Small intestine (tissue), 7 donors: ENCODE data around the gene HNRNPD. TPM values are rescaled to one million over a fixed set of nuclear protein-coding genes. Genes with fewer than 3 reads are reported as not detected.
"Not testable (repeated sequence)": the region's sequence is repeated elsewhere in the genome, so short reads cannot be mapped to it uniquely, and the experiment has no call there.

Experiments used
- DNase-seq, 2 donors: peaks; one replicate each; pipeline versions ENCODE4 v3.0.0 to v3.0.0-alpha.2; 2013
- FAIRE-seq: peaks from 2 replicates; lab custom pipeline; 2012; peaks lifted over from hg19 to GRCh38; lab: Jason Lieb, UNC
- H3K27ac ChIP-seq, 3 donors: one replicate each; pipeline ENCODE4 v1.5.1; 2013; ENCODE audit warnings: low read length in 2 of 3, mild to moderate bottlenecking in 2 of 3, control low read depth in 1 of 3, inconsistent platforms in 1 of 3, low read depth in 1 of 3, moderate library complexity in 1 of 3
- H3K27me3 ChIP-seq, 3 donors: one replicate each; pipeline ENCODE4 v1.6.1; 2013; ENCODE audit warnings: low read length in 3 of 3, inconsistent platforms in 1 of 3; ENCODE audit not compliant: control insufficient read depth in 3 of 3, insufficient read depth in 3 of 3
- H3K36me3 ChIP-seq, 3 donors: one replicate each; pipeline ENCODE4 v1.6.1; 2013; ENCODE audit warnings: low read length in 3 of 3, inconsistent platforms in 1 of 3, low read depth in 1 of 3, mild to moderate bottlenecking in 1 of 3, moderate library complexity in 1 of 3; ENCODE audit not compliant: control insufficient read depth in 3 of 3, insufficient read depth in 2 of 3
- H3K4me1 ChIP-seq, 3 donors: one replicate each; pipeline ENCODE4 v1.6.1; 2013; ENCODE audit warnings: low read length in 2 of 3, inconsistent platforms in 1 of 3, low read depth in 1 of 3, mild to moderate bottlenecking in 1 of 3, moderate library complexity in 1 of 3; ENCODE audit not compliant: control insufficient read depth in 3 of 3, insufficient read depth in 2 of 3
- H3K4me3 ChIP-seq, 3 donors: one replicate each; pipeline ENCODE4 v1.5.1; 2013; ENCODE audit warnings: low read length in 3 of 3, control low read depth in 1 of 3, inconsistent platforms in 1 of 3, low read depth in 1 of 3, mild to moderate bottlenecking in 1 of 3, moderate library complexity in 1 of 3
- H3K9me3 ChIP-seq, 2 donors: one replicate each; pipeline ENCODE4 v1.6.1; 2013; ENCODE audit warnings: low read depth in 1 of 2, low read length in 1 of 2; ENCODE audit not compliant: control insufficient read depth in 2 of 2, insufficient read depth in 1 of 2
- WGBS, 3 donors: extraction: QIAGEN DNeasy Blood & Tissue Kit; methylation state at CpG; one replicate each; pipeline ENCODE4 v1.1.7; 2013; 5-methylcytosine and 5-hydroxymethylcytosine counted together
- polyA plus RNA-seq, 4 donors: library from polyadenylated mRNA; stranded (reverse) in 3 of 4; unstranded in 1 of 4; fragments of 200-250 nt in 3 of 4; fragments of 120-200 nt in 1 of 4; gene quantifications; one replicate each; pipeline versions ENCODE4 v1.2.1 to v1.2.3, GENCODE V29; 2013
- donor health status: healthy with polysubstance abuse.
- donor health status: control.
- donor health status: control.
- donor health status: Bipolar disorder and iron deficiency.
- donor health status: healthy.

Gene HNRNPD
- polyA plus RNA-seq, 4 donors = 122 to 365 (median 170) TPM

DNA sequence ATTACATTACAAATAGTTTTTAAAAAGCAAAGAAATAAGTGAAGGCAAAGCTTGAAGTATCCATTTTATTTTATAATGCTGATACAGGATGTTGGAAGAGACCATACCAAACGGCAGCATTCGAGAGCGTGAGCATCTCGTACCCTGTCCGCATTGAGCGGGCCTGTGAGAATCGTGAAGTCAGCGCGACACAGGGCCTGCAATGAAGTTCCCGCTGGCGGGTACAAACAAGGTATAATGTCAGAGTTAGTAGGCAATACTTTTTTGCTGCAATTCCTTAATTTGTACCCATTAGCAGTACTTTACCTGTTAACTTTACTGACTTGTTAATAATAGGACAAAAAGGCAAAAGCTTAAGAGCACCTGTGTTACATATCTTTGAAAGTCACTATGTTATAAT, 19.0 kb downstream of the HNRNPD start:
- no peaks in the 10 kb centered on the region for H3K27me3 ChIP-seq
- H3K4me3 ChIP-seq = no peak overlapping the region
- H3K27ac ChIP-seq = no peak overlapping the region
- peaks cover 8 to 19% (median 14%) of the 10 kb centered on the region in 3 donors for H3K36me3 ChIP-seq
- no peaks in the 10 kb centered on the region for H3K4me1 ChIP-seq
- no peaks in the 10 kb centered on the region for H3K9me3 ChIP-seq
- WGBS, 3 donors = 92 to 98% (median 96%) methylated on average over 11 of the region's 11 CpGs
- FAIRE-seq (no peak), DNase-seq (no peak)

GRCh38 chr4:82352825-82353366, 20.9 kb downstream of the HNRNPD start:
- FAIRE-seq = no peak
- H3K9me3 ChIP-seq = no peaks in the 10 kb centered on the region
- peaks cover 8 to 16% (median 14%) of the 10 kb centered on the region in 3 donors for H3K36me3 ChIP-seq
- DNase-seq = no peak
- H3K4me1 ChIP-seq = no peaks in the 10 kb centered on the region
- no peak overlapping the region for H3K4me3 ChIP-seq
- 50 to 55% (median 52%) methylated on average over 2 of the region's 2 CpGs for whole genome bisulfite sequencing, 3 donors
- no peak overlapping the region for H3K27ac ChIP-seq
- no peaks in the 10 kb centered on the region for H3K27me3 ChIP-seq

DNA sequence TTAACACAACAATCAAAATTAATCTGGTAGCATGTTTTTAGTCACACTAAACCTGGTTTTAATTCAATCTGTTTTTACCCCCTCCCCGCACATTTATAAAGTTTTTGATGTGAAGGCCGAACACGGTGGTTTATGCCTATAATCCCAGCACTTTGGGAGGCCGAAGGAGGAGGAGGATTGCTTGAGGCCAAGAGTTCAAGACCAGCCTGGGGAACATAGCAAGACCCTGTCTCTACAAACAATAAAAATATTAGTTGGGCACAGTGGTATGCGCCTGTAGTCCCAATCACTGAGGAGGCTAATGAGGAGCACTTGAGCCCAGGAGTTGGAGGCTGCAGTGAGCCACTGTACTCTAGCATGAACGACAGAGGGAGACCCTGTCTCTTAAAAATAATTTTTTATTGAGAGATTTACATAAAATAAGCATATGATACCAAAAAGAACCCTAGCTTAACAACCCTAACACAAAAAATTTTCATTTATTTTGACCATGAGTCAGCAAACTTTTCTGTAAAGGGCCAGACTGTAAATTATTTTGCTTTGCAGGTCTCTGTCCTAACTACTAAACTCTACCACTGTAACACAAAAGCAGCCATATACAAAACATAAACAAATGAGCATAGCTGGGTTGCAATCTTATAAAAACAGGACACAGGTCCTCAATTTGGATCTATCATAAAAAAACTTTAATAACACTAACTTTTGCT, 21.5 kb downstream of the HNRNPD start:
- peaks cover 8 to 21% (median 14%) of the 10 kb centered on the region in 3 donors for H3K36me3 ChIP-seq
- H3K27ac ChIP-seq = no peak overlapping the region

DNA sequence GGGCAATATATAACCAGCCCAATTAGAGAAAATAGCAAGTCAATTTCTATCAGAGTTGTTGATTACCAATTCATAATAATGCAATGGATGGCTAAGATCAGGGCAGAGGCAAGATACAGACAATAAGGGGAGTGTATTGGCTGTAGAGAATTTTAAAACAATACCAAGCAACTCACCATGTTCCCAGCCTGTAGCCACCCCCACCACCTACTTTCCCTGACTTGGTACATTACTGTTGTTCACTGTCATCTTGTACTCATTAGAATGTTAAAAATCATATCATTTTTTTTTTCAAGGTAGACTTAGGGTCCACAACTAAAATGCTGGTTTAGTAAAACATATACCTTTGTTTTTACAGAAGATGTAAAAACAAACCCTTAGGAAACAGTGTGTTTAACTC, 27.7 kb downstream of the HNRNPD start:
- DNase-seq (no peak), FAIRE-seq (no peak)
- H3K27ac ChIP-seq = no peak overlapping the region
- no peaks in the 10 kb centered on the region for H3K4me1 ChIP-seq
- H3K4me3 ChIP-seq = no peak overlapping the region
- H3K27me3 ChIP-seq = no peaks in the 10 kb centered on the region
- peaks cover 0 to 17% (median 2%) of the 10 kb centered on the region in 3 donors for H3K36me3 ChIP-seq
- H3K9me3 ChIP-seq = no peaks in the 10 kb centered on the region

More for the DNA sequence above, 21.5 kb downstream of the HNRNPD start:
- DNase-seq = no peak
- Histone ChIP-seq H3K27me3 (no peaks in the 10 kb centered on the region), H3K4me3 (no peak overlapping the region), H3K9me3 (no peaks in the 10 kb centered on the region), H3K4me1 (no peaks in the 10 kb centered on the region)
- no peak for FAIRE-seq
- 91 to 97% (median 97%) methylated on average over 6 of the region's 6 CpGs for WGBS, 3 donors

DNA sequence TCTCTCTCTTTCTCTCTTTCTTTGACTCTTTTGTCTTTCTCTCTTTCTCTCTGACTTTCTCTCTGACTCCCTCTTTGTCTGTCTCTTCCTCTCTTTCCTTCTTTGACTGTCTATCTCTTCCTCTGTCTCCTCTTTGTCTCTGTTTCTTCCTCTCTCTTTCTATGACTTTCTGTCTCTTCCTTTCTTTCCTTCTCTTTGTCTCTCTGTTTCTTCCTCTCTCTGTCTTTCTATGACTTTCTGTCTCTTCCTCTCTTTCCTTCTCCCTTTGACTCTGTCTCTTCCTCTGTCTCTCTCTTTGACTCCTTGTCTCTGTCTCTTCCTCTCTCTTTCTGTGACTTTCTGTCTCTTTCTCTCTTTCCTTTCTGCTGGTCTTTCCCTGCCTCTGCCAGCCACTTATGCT, 38.7 kb downstream of the HNRNPD start:
- no peak for FAIRE-seq
- Histone ChIP-seq H3K4me1 (no peaks in the 10 kb centered on the region), H3K27me3 (no peaks in the 10 kb centered on the region), H3K9me3 (peaks cover 0 to 9% of the 10 kb centered on the region in 2 donors), H3K4me3 (no peak overlapping the region), H3K36me3 (no peaks in the 10 kb centered on the region), H3K27ac (no peak overlapping the region)
- DNase-seq = no peak

- FAIRE-seq, H3K9me3 ChIP-seq, H3K4me3 ChIP-seq, H3K4me1 ChIP-seq, H3K27me3 ChIP-seq, H3K27ac ChIP-seq, DNase-seq, H3K36me3 ChIP-seq: not testable (repeated sequence)
- 93 to 95% (median 95%) methylated on average over 9 of the region's 9 CpGs for WGBS, 3 donors
Observed at GRCh38 chr4:82333641-82334040, 40.1 kb downstream of the HNRNPD start.

DNA sequence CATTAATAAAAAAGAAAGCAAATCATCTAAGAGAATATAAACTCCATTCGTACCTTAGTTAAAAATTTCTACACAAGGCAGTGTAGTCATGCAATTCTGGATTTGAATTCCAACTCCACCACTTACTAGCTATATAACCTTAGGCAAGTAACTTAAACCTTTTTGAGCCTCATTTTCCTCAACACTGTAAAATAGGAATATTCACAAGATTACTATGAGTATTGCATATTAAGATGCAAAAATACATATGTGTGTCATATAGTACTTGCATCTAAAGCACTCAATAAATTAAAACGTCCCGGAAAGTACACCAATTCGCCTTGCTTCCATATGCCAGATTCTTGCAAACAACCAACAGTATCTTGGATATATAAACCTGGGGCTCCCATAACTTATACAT, 42.0 kb downstream of the HNRNPD start:
- no peak overlapping the region for H3K27ac ChIP-seq
- no peaks in the 10 kb centered on the region for H3K4me1 ChIP-seq
- DNase-seq = no peak
- no peaks in the 10 kb centered on the region for H3K36me3 ChIP-seq
- WGBS, 3 donors = 81 to 94% (median 92%) methylated on average over 4 of the region's 4 CpGs
- H3K27me3 ChIP-seq = no peaks in the 10 kb centered on the region
- no peak for FAIRE-seq
- no peak overlapping the region for H3K4me3 ChIP-seq
- peaks cover 0 to 9% of the 10 kb centered on the region in 2 donors for H3K9me3 ChIP-seq

DNA sequence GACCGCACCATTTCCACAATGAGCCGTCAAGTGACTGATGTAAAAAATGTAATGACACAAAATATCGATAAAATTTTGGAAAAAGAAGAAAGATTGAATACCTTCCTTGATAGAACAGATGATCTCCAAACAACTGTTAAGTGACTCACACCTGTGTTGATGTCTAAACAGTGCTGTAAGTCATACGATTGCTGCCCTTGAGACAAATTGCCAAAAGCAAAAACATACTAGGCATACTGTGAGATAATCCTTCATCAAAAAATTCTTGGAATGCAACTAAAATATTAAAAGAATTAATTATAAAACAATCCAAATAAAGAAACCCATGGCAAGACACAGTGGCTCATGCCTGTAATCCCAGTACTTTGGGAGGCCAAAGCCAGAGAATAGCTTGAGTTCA, 53.4 kb downstream of the HNRNPD start:
- H3K9me3 ChIP-seq = peaks cover 0 to 7% of the 10 kb centered on the region in 2 donors
- H3K27ac ChIP-seq = no peak overlapping the region
- H3K27me3 ChIP-seq = no peaks in the 10 kb centered on the region
- FAIRE-seq = no peak
- DNase-seq = no peak
- WGBS, 3 donors = 92 to 94% (median 93%) methylated on average over 4 of the region's 4 CpGs
- no peak overlapping the region for H3K4me3 ChIP-seq
- H3K4me1 ChIP-seq = no peaks in the 10 kb centered on the region
- no peaks in the 10 kb centered on the region for H3K36me3 ChIP-seq

DNA sequence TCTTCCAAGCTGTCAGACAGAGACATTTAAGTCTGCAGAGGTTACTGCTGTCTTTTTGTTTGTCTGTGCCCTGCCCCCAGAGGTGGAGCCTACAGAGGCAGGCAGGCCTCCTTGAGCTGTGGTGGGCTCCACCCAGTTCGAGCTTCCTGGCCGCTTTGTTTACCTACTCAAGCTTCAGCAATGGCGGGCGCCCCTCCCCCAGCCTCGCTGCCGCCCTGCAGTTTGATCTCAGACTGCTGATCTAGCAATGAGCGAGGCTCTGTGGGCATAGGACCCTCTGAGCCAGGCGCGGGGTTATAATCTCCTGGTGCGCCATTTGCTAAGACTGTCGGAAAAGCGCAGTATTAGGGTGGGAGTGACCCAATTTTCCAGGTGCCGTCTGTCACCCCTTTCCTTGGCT, 70.7 kb downstream of the HNRNPD start:
- not testable (repeated sequence) for FAIRE-seq, H3K36me3 ChIP-seq, DNase-seq, H3K27ac ChIP-seq, H3K27me3 ChIP-seq, H3K9me3 ChIP-seq, H3K4me3 ChIP-seq, H3K4me1 ChIP-seq
- WGBS, 3 donors = 86 to 93% (median 90%) methylated on average over 10 to 13 of the region's 13 CpGs
